Pancreas (tissue), 10 donors: ENCODE measurements around the gene PCGF1. TPM values are rescaled to one million over a fixed set of nuclear protein-coding genes. Genes with fewer than 3 reads are reported as not detected.

Experiments
- ATAC-seq, 4 donors: fragments of 200-7000 bp; cut with Tn5 transposase; one replicate each; pipeline versions ENCODE4 v1.8.0 to v1.9.1; 2020; ENCODE audit warnings: mild to moderate bottlenecking in 4 of 4, moderate library complexity in 4 of 4
- DNase-seq, 6 donors: peaks; one replicate each; pipeline ENCODE4 v3.0.0-alpha.2; 2020
- FAIRE-seq: peaks from 2 replicates; lab custom pipeline; 2012; peaks lifted over from hg19 to GRCh38; lab: Jason Lieb, UNC
- H3K27ac ChIP-seq, 4 donors: fragments of 200-600 bp; sonication (generic); 1 replicate in 3 of 4; 2 replicates in 1 of 4; pipeline versions ENCODE4 v1.5.0 to v1.8.0; 2020
- H3K27me3 ChIP-seq, 4 donors: fragments of 200-600 bp; one replicate each; pipeline ENCODE4 v1.8.0; 2021
- H3K36me3 ChIP-seq, 3 donors: fragments of 200-600 bp; sonication (generic) in 1 of 3; one replicate each; pipeline versions ENCODE4 v1.5.0 to v1.8.0; 2020 to 2021
- H3K4me1 ChIP-seq, 3 donors: fragments of 200-600 bp; one replicate each; pipeline ENCODE4 v1.8.0; 2021
- H3K4me3 ChIP-seq, 4 donors: fragments of 200-600 bp; sonication (generic) in 2 of 4; one replicate each; pipeline versions ENCODE4 v1.5.0 to v1.8.0; 2020 to 2021
- H3K9me3 ChIP-seq, 4 donors: fragments of 200-600 bp; one replicate each; pipeline ENCODE4 v1.8.0; 2021
- WGBS, 2 donors: extraction: QIAGEN DNeasy Blood & Tissue Kit; methylation state at CpG; one replicate each; pipeline ENCODE4 v1.1.7; 2013; 5-methylcytosine and 5-hydroxymethylcytosine counted together
- intact Hi-C, 3 donors: fragments of 100-400 bp; cut with DNase I; formaldehyde crosslinking; loops; one replicate each; pipeline versions ENCODE4 v1.11.1 to v1.14.2; 2022
- polyA plus RNA-seq, 2 donors: library from polyadenylated mRNA; stranded (reverse); fragments of 200-250 nt; gene quantifications; one replicate each; pipeline ENCODE4 v1.2.3, GENCODE V29; 2013
- total RNA-seq, 6 donors: library from RNA; stranded (reverse); fragmentation: NEBNext Ultra II Directional in 4 of 6; extraction: Animal tissue kit (Norgen Biotek cat#: 25700) in 4 of 6; gene quantifications; one replicate each; pipeline versions ENCODE4 v1.2.1 to v1.2.4, GENCODE V29; 2021 to 2023
- TF ChIP-seq, protein P1 (sequence below), 4 donors: fragments of 200-600 bp; sonication (generic) in 3 of 4; IDR thresholded peaks; one replicate each; pipeline versions ENCODE4 v1.5.0 to v1.8.0; 2021; ENCODE audit warnings: antibody characterized with exemption in 4 of 4
- donor health status: healthy with polysubstance abuse.
- donor health status: DM: no; HTN: no; CAD: no; lungs with moderate emphysema.
- donor health status: DM: no; HTN: no; CAD: no.
- donor health status: control.
- donor health status: control.
- donor health status: Bipolar disorder and iron deficiency.
- donor health status: DM: yes; HTN: yes; CAD: no.
- donor health status: DM: no; HTN: no; CAD: no.
- donor health status: DM: no; HTN: no; CAD: no.
- donor health status: DM: yes; HTN: yes; CAD: no.

Gene PCGF1
- total and polyA plus RNA-seq, 8 donors, result 8.8 to 16.4 (median 12.4) TPM

DNA sequence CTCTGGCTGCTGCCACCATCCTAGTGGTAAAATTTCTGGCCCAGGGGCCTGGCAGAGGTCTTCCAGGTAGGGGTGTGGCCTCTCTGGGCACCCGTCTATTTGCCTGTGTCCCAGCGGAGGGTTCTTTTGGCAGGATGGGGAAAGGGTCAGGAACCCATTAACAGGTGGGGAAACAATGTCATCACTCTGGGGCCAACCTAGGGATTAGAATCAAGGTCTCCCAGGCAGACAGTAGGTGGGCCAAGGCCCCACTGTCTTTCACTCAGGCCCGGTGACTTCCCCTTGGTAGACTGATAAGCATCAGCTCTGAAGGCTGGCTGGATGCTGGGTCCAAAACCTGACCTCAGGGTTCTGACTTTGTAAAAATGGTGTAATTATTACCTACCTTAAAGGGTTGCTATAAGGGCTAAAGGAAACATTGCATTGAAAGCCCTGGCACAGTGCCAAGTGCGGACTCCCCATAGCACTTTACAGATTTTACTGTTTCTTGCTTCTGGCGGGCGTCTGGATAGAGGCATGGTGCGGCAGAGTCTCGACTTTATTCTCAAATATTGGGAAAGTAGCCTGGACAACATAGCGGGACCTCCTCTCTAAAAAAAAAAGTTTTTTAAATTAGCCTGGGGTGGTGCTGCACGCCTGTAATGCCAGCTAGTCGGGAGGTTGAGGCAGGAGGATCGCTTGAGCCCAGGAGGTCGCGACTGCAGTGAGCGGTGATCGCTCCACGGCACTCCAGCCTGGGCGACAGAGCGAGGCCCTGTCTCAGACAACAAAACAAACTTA is 10.3 kb downstream of the PCGF1 start:
- DNase-seq (peak in 1 of 6 donors; percentile 33), ATAC-seq (no peak), FAIRE-seq (no peak)
- Histone ChIP-seq H3K27me3 (peaks cover 0 to 6% (median 0%) of the 10 kb centered on the region in 4 donors), H3K9me3 (no peaks in the 10 kb centered on the region), H3K27ac (no peak overlapping the region), H3K4me3 (peak overlapping the region in 1 of 4 donors; percentile 41), H3K4me1 (peaks cover 0 to 8% (median 6%) of the 10 kb centered on the region in 3 donors), H3K36me3 (peaks cover 0 to 4% (median 0%) of the 10 kb centered on the region in 3 donors)
- TF ChIP-seq, protein P1, sequence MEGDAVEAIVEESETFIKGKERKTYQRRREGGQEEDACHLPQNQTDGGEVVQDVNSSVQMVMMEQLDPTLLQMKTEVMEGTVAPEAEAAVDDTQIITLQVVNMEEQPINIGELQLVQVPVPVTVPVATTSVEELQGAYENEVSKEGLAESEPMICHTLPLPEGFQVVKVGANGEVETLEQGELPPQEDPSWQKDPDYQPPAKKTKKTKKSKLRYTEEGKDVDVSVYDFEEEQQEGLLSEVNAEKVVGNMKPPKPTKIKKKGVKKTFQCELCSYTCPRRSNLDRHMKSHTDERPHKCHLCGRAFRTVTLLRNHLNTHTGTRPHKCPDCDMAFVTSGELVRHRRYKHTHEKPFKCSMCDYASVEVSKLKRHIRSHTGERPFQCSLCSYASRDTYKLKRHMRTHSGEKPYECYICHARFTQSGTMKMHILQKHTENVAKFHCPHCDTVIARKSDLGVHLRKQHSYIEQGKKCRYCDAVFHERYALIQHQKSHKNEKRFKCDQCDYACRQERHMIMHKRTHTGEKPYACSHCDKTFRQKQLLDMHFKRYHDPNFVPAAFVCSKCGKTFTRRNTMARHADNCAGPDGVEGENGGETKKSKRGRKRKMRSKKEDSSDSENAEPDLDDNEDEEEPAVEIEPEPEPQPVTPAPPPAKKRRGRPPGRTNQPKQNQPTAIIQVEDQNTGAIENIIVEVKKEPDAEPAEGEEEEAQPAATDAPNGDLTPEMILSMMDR (IDR thresholded peaks at IDR 0.05), result no peak
- intact Hi-C loops, result no loop called here
- WGBS, 2 donors, result 67 to 70% methylated on average over 19 of the region's 19 CpGs

- Histone ChIP-seq H3K9me3 (no peaks in the 10 kb centered on the region), H3K4me1 (peaks cover 0 to 8% (median 6%) of the 10 kb centered on the region in 3 donors), H3K36me3 (peaks cover 0 to 22% (median 14%) of the 10 kb centered on the region in 3 donors), H3K27ac (no peak overlapping the region), H3K4me3 (no peak overlapping the region), H3K27me3 (peaks cover 0 to 6% (median 0%) of the 10 kb centered on the region in 4 donors)
- WGBS, 2 donors, result 74 to 78% methylated on average over 1 of the region's 1 CpG
- TF ChIP-seq, protein P1 (IDR thresholded peaks at IDR 0.05), result no peak
- intact Hi-C loops, result no loop called here
- ATAC-seq, result no peak
- no peak for FAIRE-seq
- no peak for DNase-seq
Observed at GRCh38 chr2:74495440-74495839, 12.1 kb downstream of the PCGF1 start.

DNA sequence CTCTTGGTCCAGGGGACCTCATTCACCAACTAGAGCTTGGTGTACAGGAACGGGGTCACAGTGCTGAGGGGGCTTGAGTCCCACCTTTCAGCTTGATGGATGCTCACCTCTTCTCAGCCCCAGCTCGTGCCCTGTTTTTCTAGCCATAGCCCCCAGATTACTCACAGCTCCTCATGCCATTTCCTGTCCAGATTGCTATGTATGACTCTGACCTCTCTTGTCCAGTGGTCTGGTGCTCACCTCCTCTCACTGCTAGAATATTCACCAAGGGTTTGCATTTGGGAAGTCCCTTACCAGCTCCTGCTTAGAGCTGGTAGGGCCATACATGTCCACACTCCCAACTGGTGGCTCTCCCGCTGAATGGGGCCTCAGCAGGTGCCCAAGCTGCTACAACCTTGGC is 13.9 kb downstream of the PCGF1 start:
- FAIRE-seq, result no peak
- Histone ChIP-seq H3K36me3 (peaks cover 0 to 24% (median 14%) of the 10 kb centered on the region in 3 donors), H3K4me3 (no peak overlapping the region), H3K27me3 (no peaks in the 10 kb centered on the region), H3K9me3 (no peaks in the 10 kb centered on the region), H3K4me1 (peaks cover 0 to 6% (median 3%) of the 10 kb centered on the region in 3 donors), H3K27ac (no peak overlapping the region)
- DNase-seq, result no peak
- intact Hi-C loops, result no loop called here
- 88 to 97% methylated on average over 3 of the region's 3 CpGs for WGBS, 2 donors
- ATAC-seq, result no peak
- TF ChIP-seq, protein P1 (IDR thresholded peaks at IDR 0.05), result no peak

- ATAC-seq (no peak), DNase-seq (no peak)
- TF ChIP-seq, protein P1 (IDR thresholded peaks at IDR 0.05), result no peak
Observed at GRCh38 chr2:74491648-74492544, 15.6 kb downstream of the PCGF1 start.

More at GRCh38 chr2:74491648-74492544, 15.6 kb downstream of the PCGF1 start:
- FAIRE-seq, result no peak
- no peak overlapping the region for H3K27ac ChIP-seq
- H3K9me3 ChIP-seq, result no peaks in the 10 kb centered on the region
- no peak overlapping the region for H3K4me3 ChIP-seq
- H3K27me3 ChIP-seq, result no peaks in the 10 kb centered on the region
- intact Hi-C loops, result no loop called here
- 86 to 93% methylated on average over 12 of the region's 12 CpGs for WGBS, 2 donors
- peaks cover 0 to 24% (median 14%) of the 10 kb centered on the region in 3 donors for H3K36me3 ChIP-seq
- no peaks in the 10 kb centered on the region for H3K4me1 ChIP-seq
